ENCODE measurements around the gene RTN4. TPM values are rescaled to one million over a fixed set of nuclear protein-coding genes. Genes with fewer than 3 reads are reported as not detected.
A peak's percentile ranks its signal among the peaks of the same experiment; 100 is the strongest.
"Not testable (repeated sequence)": the region's sequence is repeated elsewhere in the genome, so short reads cannot be mapped to it uniquely, and the experiment has no call there.

RTN4 gene
- total RNA-seq, 4 donors from 2014 or later = 216 to 304 (median 228) TPM

DNA sequence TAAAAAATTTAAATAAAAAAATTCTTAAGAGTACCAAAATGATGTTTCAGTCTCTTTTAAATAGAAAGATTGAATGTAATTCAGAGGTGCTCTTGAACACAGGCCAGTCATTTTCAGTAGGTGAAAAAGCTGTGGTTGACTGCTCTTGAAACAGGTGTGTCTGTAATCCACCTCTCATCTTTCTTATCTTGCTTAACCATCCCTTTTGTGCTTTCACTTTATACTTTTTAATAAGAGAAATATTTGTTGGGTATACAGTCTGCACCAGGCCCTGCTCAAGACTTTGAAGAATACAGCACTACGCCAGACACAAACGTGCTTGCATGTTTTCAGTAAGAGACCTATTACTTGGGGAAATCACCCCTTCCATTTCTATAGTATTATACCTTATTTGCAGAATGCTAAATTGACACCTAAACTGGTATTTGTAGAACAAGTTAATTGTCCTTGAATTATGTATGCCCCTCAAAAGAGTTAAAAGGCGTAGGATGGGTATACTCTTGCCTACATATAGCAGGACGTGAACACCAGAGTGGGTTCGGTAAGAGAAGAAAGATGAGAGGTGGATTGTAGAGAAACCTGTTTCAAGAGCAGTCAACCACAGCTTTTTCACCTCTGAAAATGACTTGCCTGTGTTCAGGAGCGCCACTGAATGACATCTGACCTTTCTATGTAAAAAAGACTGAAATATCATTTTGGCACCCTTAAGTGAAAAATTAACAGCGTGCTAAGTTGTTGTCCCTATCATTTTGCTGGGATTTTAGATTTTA is 4.0 kb upstream of the RTN4 start:
- no peak for ATAC-seq
- TF ChIP-seq POLR2A (IDR thresholded peaks at IDR 0.05) = no peak
- TF ChIP-seq, protein P1, sequence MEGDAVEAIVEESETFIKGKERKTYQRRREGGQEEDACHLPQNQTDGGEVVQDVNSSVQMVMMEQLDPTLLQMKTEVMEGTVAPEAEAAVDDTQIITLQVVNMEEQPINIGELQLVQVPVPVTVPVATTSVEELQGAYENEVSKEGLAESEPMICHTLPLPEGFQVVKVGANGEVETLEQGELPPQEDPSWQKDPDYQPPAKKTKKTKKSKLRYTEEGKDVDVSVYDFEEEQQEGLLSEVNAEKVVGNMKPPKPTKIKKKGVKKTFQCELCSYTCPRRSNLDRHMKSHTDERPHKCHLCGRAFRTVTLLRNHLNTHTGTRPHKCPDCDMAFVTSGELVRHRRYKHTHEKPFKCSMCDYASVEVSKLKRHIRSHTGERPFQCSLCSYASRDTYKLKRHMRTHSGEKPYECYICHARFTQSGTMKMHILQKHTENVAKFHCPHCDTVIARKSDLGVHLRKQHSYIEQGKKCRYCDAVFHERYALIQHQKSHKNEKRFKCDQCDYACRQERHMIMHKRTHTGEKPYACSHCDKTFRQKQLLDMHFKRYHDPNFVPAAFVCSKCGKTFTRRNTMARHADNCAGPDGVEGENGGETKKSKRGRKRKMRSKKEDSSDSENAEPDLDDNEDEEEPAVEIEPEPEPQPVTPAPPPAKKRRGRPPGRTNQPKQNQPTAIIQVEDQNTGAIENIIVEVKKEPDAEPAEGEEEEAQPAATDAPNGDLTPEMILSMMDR (IDR thresholded peaks at IDR 0.05) = no peak
- no peak for TF ChIP-seq EP300 (IDR thresholded peaks at IDR 0.05)
- no peak for TF ChIP-seq POLR2AphosphoS5 (IDR thresholded peaks at IDR 0.05)

DNA sequence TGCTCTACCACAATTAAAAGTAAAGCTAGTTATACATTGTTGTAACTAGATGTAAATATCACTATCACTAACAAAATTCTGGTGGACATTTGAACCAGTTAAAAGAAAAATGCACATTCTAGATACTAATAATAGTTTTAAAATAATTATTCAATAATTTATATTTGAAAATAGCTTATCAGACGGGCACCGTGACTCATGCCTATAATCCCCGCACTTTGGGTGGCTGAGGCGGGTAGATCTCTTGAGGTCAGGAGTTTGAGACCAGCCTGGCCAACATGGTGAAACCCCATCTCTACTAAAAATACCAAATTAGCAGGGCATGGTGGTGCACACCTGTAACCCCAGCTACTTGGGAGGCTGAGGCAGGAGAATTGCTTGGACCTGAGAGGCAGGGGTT is 3.0 kb upstream of the RTN4 start:
- H3K9me3 ChIP-seq = not testable (repeated sequence)

More for the DNA sequence above, 4.0 kb upstream of the RTN4 start:
- Histone ChIP-seq H3K4me3 (no peak overlapping the region), H3K9me3 (no peaks in the 10 kb centered on the region), H3K4me1 (peaks cover 0 to 19% (median 6%) of the 10 kb centered on the region in 3 donors), H3K27ac (no peak overlapping the region), H3K36me3 (no peaks in the 10 kb centered on the region), H3K27me3 (no peaks in the 10 kb centered on the region)
- 91 to 93% methylated on average over 6 to 7 of the region's 7 CpGs for WGBS, 2 donors (ENCODE audit: low coverage in 1 of 2)

DNA sequence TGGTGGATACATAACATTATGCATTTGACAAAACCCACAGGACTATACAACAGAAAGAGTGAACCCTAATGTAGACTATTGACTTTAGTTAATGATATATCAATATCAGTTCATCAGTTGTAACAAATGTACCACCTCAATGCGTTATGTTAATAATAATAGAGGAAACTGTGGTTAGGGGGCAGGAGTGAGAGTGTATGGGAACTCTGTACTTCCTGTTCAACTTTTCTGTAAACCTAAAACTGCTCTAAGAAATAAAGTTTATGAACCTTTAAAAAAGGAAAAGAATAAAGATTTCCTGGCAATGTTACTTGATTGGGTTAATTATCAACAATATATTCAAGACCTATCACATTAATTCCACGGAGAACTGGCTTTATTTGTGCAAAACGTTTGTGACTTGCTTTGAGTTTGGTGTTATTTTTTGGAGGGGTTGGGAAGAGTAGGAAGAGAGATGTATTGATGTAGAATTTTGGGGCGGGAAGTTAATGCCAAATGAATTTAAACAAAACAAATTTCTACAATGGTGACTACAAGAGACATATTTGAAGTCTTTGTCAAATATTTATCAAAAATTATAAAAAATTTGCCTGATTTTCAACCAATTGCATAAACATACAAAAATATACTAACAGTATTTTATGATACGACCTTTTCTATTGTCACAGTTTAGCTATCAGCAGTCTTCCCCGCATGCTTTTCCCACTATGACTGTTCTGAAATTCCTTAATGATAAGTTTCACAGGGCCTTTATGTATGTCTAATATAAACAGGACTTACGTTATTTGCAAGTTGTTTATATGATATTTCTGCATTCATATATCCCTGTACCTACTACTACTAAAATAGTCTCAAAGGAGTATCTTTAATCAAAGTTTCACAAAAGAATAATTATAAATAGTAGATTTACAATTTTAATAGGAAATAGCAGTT is 2.1 kb upstream of the RTN4 start:
- Histone ChIP-seq H3K27me3 (no peaks in the 10 kb centered on the region), H3K27ac (peak overlapping the region; percentile 82 to 99 (median 98)), H3K4me3 (no peak overlapping the region), H3K4me1 (peaks cover 0 to 27% (median 6%) of the 10 kb centered on the region in 3 donors), H3K36me3 (no peaks in the 10 kb centered on the region), H3K9me3 (no peaks in the 10 kb centered on the region)
- WGBS, 2 donors (ENCODE audit: low coverage in 1 of 2) = 51 to 63% methylated on average over 7 of the region's 7 CpGs
- ATAC-seq = no peak
- TF ChIP-seq EP300 (IDR thresholded peaks at IDR 0.05) = no peak
- TF ChIP-seq POLR2AphosphoS5 (IDR thresholded peaks at IDR 0.05) = no peak
- TF ChIP-seq, protein P1 (IDR thresholded peaks at IDR 0.05) = no peak
- no peak for TF ChIP-seq POLR2A (IDR thresholded peaks at IDR 0.05)

More for the DNA sequence above, 3.0 kb upstream of the RTN4 start:
- not testable (repeated sequence) for ATAC-seq, H3K36me3 ChIP-seq, H3K27ac ChIP-seq, H3K4me3 ChIP-seq, H3K27me3 ChIP-seq
- H3K4me1 ChIP-seq = peaks cover 0 to 19% (median 6%) of the 10 kb centered on the region in 3 donors
- WGBS, 2 donors (ENCODE audit: low coverage in 1 of 2) = 68 to 88% methylated on average over 4 of the region's 4 CpGs

DNA sequence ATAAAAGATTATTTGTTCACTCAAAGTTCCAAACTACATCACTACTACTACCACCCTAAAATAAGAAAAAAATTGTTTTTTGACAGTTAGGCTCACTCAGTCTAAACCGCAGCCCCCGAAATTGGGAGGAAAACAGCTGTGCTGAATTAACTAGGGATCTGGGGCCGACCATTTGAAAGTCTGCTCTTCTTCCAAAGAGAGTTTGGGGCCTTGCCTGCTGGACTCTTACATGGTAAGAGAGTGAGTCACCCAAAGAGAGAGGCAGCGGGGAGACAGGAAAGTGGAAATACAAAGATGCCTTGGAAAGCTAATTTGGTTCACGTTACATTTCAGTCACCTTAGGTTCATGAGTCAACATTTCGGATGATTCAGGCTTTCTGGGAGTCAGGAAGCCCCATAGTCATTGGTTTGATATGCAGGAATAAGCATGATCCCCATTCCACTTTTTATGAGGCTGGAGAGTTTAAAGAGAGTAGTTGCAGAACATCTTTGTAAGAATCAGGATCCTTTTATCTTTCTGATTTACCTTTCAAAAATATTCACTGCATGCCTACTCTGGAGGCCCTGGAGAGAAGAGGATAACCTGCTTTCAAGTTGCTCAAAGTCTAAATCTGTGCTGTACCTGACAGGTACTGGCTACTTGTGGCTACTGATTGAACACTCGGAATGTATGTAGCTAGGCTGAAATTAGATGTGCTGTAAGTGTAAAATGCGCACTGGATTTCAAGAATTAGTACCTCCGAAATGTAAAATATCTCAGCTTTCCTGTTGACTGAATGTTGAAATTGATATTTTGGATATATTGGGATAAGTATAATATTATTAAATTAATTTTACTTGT is 995 bp upstream of the RTN4 start:
- Histone ChIP-seq H3K9me3 (no peaks in the 10 kb centered on the region), H3K4me1 (peaks cover 0 to 38% (median 6%) of the 10 kb centered on the region in 3 donors), H3K27ac (peak overlapping the region; percentile 82 to 99 (median 98)), H3K36me3 (no peaks in the 10 kb centered on the region), H3K4me3 (peak overlapping the region; percentile 46 to 92), H3K27me3 (no peaks in the 10 kb centered on the region)
- WGBS, 2 donors (ENCODE audit: low coverage in 1 of 2) = 17% methylated on average over 8 to 9 of the region's 9 CpGs
- ATAC-seq = peak; percentile 67
- no peak for TF ChIP-seq POLR2A (IDR thresholded peaks at IDR 0.05)
- TF ChIP-seq POLR2AphosphoS5 (IDR thresholded peaks at IDR 0.05) = peak; percentile 90

DNA sequence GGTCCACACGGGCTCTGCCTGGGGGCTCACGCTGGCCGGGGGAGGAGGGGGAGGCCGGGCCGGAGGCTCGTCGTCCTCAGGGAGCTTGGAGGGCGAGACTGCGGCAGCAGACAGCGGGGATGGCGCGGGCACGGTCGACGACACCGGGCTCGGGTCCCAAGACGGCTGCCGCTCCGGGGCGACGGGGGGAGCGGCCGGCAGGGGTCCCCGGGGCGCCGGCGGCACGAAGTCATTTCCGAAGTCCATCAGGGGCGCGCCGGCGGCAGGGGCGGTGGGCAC is 491 bp downstream of the RTN4 start:
- Histone ChIP-seq H3K27ac (peak overlapping the region; percentile 90 to 99 (median 98)), H3K36me3 (no peaks in the 10 kb centered on the region), H3K27me3 (no peaks in the 10 kb centered on the region), H3K4me3 (peak overlapping the region; percentile 79 to 92), H3K9me3 (no peaks in the 10 kb centered on the region), H3K4me1 (peaks cover 0 to 53% (median 6%) of the 10 kb centered on the region in 3 donors)
- ATAC-seq = no peak
- TF ChIP-seq POLR2AphosphoS5 (IDR thresholded peaks at IDR 0.05) (no peak), EP300 (IDR thresholded peaks at IDR 0.05) (no peak), POLR2A (IDR thresholded peaks at IDR 0.05) (no peak)
- TF ChIP-seq, protein P1 (IDR thresholded peaks at IDR 0.05) = no peak
- 0% methylated on average over 1 of the region's 35 CpGs; no CpG with 5 or more reads in 1 of the 2 donors for WGBS, 2 donors (ENCODE audit: low coverage in 1 of 2)

Measured in gastroesophageal sphincter (tissue), 4 donors.